ENCODE measurements around the gene TM7SF3.
"Not testable (repeated sequence)": the region's sequence is repeated elsewhere in the genome, so short reads cannot be mapped to it uniquely, and the experiment has no call there.

TM7SF3 gene

DNA sequence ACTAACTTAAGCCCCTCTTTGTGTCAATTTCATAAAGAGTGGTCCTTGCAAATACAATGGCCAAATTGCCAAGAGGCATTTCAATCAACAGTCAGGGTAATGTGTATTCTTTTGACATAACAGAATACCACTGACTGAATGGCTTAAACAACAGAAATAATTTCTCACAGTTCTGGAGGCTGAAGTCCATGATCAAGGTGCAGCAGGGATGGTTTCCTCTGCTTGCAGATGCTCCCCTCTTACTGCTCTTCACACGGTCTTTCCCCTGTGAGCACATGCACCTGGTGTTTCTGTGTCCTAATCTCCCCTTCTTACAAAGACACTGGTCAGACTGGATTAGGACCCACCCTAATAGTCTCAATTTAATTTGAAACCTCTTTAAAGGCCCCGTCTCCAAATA, 44.0 kb downstream of the TM7SF3 start:
- Histone ChIP-seq H4K20me1 (ENCODE audit: insufficient read depth) (no peaks in the 10 kb centered on the region), H2AFZ (ENCODE audit: low read depth) (no peak overlapping the region), H3K9ac (no peak overlapping the region), H3K4me2 (no peak overlapping the region), H3K27me3 (ENCODE audit: insufficient read depth, low read depth) (no peaks in the 10 kb centered on the region), H3K36me3 (ENCODE audit: insufficient read depth) (no peaks in the 10 kb centered on the region), H3K4me1 (ENCODE audit: low read depth, poor library complexity, severe bottlenecking) (peaks cover 25% of the 10 kb centered on the region), H3K4me3 (IDR thresholded peaks at IDR 0.05; ENCODE audit: insufficient read depth, low read depth, low read length) (no peak overlapping the region), H3K79me2 (ENCODE audit: insufficient read depth, low read depth) (no peaks in the 10 kb centered on the region), H3K27ac (no peak overlapping the region)
- TF ChIP-seq, protein P1, sequence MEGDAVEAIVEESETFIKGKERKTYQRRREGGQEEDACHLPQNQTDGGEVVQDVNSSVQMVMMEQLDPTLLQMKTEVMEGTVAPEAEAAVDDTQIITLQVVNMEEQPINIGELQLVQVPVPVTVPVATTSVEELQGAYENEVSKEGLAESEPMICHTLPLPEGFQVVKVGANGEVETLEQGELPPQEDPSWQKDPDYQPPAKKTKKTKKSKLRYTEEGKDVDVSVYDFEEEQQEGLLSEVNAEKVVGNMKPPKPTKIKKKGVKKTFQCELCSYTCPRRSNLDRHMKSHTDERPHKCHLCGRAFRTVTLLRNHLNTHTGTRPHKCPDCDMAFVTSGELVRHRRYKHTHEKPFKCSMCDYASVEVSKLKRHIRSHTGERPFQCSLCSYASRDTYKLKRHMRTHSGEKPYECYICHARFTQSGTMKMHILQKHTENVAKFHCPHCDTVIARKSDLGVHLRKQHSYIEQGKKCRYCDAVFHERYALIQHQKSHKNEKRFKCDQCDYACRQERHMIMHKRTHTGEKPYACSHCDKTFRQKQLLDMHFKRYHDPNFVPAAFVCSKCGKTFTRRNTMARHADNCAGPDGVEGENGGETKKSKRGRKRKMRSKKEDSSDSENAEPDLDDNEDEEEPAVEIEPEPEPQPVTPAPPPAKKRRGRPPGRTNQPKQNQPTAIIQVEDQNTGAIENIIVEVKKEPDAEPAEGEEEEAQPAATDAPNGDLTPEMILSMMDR (conservative IDR thresholded peaks at IDR 0.05; ENCODE audit: low read depth, low read length), result no peak

DNA sequence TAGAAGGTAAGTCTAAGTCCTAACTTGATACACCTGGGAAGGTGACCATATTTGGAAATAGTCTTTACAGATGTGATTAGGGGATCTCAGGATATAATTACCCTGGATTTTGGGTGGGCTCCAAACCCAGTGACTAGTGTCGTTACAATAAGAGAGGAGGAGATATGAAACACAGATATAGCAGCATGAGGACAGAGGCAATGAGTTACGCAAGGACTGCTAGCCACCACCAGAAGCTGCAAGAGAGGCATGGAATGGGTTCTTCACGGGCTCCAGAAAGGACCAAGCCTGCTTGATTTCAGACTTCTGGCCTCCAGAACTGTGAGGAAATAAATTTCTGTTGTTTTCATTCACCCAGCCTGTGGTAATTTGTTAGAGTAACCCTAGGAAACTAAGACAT, 47.3 kb downstream of the TM7SF3 start:
- Histone ChIP-seq H2AFZ (ENCODE audit: low read depth) (no peak overlapping the region), H4K20me1 (ENCODE audit: insufficient read depth) (no peaks in the 10 kb centered on the region), H3K79me2 (ENCODE audit: insufficient read depth, low read depth) (no peaks in the 10 kb centered on the region), H3K4me1 (ENCODE audit: low read depth, poor library complexity, severe bottlenecking) (peaks cover 13% of the 10 kb centered on the region), H3K9ac (no peak overlapping the region), H3K27me3 (ENCODE audit: insufficient read depth, low read depth) (no peaks in the 10 kb centered on the region), H3K4me2 (no peak overlapping the region), H3K36me3 (ENCODE audit: insufficient read depth) (no peaks in the 10 kb centered on the region), H3K4me3 (IDR thresholded peaks at IDR 0.05; ENCODE audit: insufficient read depth, low read depth, low read length) (no peak overlapping the region), H3K27ac (no peak overlapping the region)
- TF ChIP-seq, protein P1 (conservative IDR thresholded peaks at IDR 0.05; ENCODE audit: low read depth, low read length), result no peak

DNA sequence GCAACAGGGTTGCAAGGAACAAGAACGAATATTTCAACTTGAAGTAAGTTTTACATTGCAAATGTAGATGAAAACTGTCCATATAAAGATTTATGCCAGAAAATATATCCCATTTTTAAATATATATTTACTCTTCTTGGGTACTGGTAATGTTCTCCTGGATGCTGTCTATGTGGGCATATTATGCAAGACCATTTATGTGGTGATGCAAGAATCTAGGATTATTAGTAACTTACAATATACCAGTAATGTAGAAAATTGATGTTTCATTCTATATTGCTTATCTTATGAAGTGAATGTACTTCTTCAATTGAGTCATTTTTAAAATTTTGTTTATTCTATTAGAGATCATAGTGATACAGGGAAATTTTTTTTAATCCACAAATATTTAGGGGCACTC, 50.8 kb downstream of the TM7SF3 start:
- no peak overlapping the region for H3K27ac ChIP-seq
- no peaks in the 10 kb centered on the region for H3K79me2 ChIP-seq (ENCODE audit: insufficient read depth, low read depth)

DNA sequence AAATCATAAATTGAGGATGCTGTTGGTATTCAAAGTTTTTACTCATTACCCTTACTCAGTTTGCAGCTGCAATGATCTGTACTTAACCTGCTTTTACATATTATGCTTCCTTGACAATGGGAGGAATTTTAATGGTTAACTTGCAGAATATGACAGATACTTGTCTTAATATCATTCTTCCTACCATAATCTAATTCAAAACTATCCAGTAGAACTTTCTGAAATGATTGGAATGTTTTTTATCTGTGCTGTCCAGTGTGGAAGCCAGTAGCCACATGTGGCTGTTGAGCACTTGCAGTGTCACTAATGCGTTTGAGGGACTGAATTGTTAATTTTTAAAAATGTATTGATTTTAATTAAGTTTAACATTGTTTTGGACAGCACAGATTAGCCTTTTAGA, 52.4 kb downstream of the TM7SF3 start:
- no peak overlapping the region for H3K4me3 ChIP-seq (IDR thresholded peaks at IDR 0.05; ENCODE audit: insufficient read depth, low read depth, low read length)
- H3K36me3 ChIP-seq (ENCODE audit: insufficient read depth), result no peaks in the 10 kb centered on the region
- H3K9ac ChIP-seq, result no peak overlapping the region

More for the DNA sequence above, 50.8 kb downstream of the TM7SF3 start:
- no peak overlapping the region for H3K9ac ChIP-seq
- H3K4me3 ChIP-seq (IDR thresholded peaks at IDR 0.05; ENCODE audit: insufficient read depth, low read depth, low read length), result no peak overlapping the region
- H3K36me3 ChIP-seq (ENCODE audit: insufficient read depth), result no peaks in the 10 kb centered on the region
- H3K27me3 ChIP-seq (ENCODE audit: insufficient read depth, low read depth), result no peaks in the 10 kb centered on the region
- H4K20me1 ChIP-seq (ENCODE audit: insufficient read depth), result no peaks in the 10 kb centered on the region
- TF ChIP-seq, protein P1 (conservative IDR thresholded peaks at IDR 0.05; ENCODE audit: low read depth, low read length), result no peak
- H3K4me2 ChIP-seq, result no peak overlapping the region
- H3K4me1 ChIP-seq (ENCODE audit: low read depth, poor library complexity, severe bottlenecking), result no peaks in the 10 kb centered on the region
- no peak overlapping the region for H2AFZ ChIP-seq (ENCODE audit: low read depth)

DNA sequence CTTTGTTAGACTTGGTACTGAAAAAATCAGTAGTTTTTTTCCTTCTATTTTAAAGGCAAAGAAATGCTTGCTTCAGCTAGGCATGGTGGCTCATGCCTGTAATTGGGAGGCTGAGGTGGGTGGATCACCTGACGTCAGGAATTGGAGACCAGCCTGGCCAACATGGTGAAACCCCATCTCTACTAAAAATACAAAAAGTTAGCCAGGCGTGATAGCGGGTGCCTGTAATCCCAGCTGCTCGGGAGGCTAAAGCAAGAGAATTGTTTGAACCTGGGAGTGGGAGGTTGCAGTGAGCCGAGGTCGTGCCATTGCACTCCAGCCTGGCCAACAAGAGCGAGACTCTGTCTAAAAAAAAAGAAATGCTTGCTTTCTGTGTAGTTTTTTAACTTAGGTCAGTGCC, 52.8 kb downstream of the TM7SF3 start:
- not testable (repeated sequence) for H3K79me2 ChIP-seq (ENCODE audit: insufficient read depth, low read depth); H3K36me3 ChIP-seq (ENCODE audit: insufficient read depth); H4K20me1 ChIP-seq (ENCODE audit: insufficient read depth)

More for the DNA sequence above, 52.4 kb downstream of the TM7SF3 start:
- Histone ChIP-seq H3K4me2 (no peak overlapping the region), H4K20me1 (ENCODE audit: insufficient read depth) (no peaks in the 10 kb centered on the region), H3K79me2 (ENCODE audit: insufficient read depth, low read depth) (no peaks in the 10 kb centered on the region), H2AFZ (ENCODE audit: low read depth) (no peak overlapping the region), H3K4me1 (ENCODE audit: low read depth, poor library complexity, severe bottlenecking) (no peaks in the 10 kb centered on the region), H3K27ac (no peak overlapping the region), H3K27me3 (ENCODE audit: insufficient read depth, low read depth) (no peaks in the 10 kb centered on the region)
- TF ChIP-seq, protein P1 (conservative IDR thresholded peaks at IDR 0.05; ENCODE audit: low read depth, low read length), result no peak

More for the DNA sequence above, 52.8 kb downstream of the TM7SF3 start:
- not testable (repeated sequence) for H2AFZ ChIP-seq (ENCODE audit: low read depth); H3K4me1 ChIP-seq (ENCODE audit: low read depth, poor library complexity, severe bottlenecking); H3K9ac ChIP-seq; H3K27ac ChIP-seq; H3K4me2 ChIP-seq; H3K4me3 ChIP-seq (IDR thresholded peaks at IDR 0.05; ENCODE audit: insufficient read depth, low read depth, low read length); H3K27me3 ChIP-seq (ENCODE audit: insufficient read depth, low read depth)
